Skin of body (tissue), 2 donors: Measurements from ENCODE around the gene KRTAP16-1. TPM values are rescaled to one million over a fixed set of nuclear protein-coding genes. Genes with fewer than 3 reads are reported as not detected.
A peak's percentile ranks its signal among the peaks of the same experiment; 100 is the strongest.
"Not testable (repeated sequence)": the region's sequence is repeated elsewhere in the genome, so short reads cannot be mapped to it uniquely, and the experiment has no call there.

Experiments
- DNase-seq: peaks from one replicate; lab custom pipeline; 2025; lab: John Stamatoyannopoulos, UW
- total RNA-seq: library from RNA; depleted of rRNA; stranded (reverse); fragments of >200 nt; gene quantifications from one replicate; pipeline ENCODE4 v1.2.3, GENCODE V29; 2014

Gene KRTAP16-1
- 4.5 TPM for total RNA-seq

GRCh38 chr17:41308918-41309359 lies at the start of gene KRTAP16-1:
KRTAP16-1 (minus strand) TSS chr17:41309309; CDS start chr17:41309253, 56 bp downstream.
- no peak for DNase-seq

- DNase-seq = no peak
Observed at GRCh38 chr17:41354536-41354935, 45.4 kb upstream of the KRTAP16-1 start.

- DNase-seq = no peak
Observed at GRCh38 chr17:41352597-41353366, 43.7 kb upstream of the KRTAP16-1 start.

- no peak for DNase-seq
Observed at GRCh38 chr17:41351177-41351576, 42.1 kb upstream of the KRTAP16-1 start.

- DNase-seq = not testable (repeated sequence)
Observed at GRCh38 chr17:41350381-41350878, 41.3 kb upstream of the KRTAP16-1 start, which contains the start of gene KRT33A. KRT33A (minus strand) TSS chr17:41350828; CDS start chr17:41350767, 61 bp downstream.

- DNase-seq = no peak
Observed at GRCh38 chr17:41347869-41348760, 39.0 kb upstream of the KRTAP16-1 start.

GRCh38 chr17:41346421-41346820 lies 37.3 kb upstream of the KRTAP16-1 start:
- not testable (repeated sequence) for DNase-seq

GRCh38 chr17:41345992-41346391 lies 36.9 kb upstream of the KRTAP16-1 start:
- DNase-seq = no peak

GRCh38 chr17:41343029-41343428 lies 33.9 kb upstream of the KRTAP16-1 start:
- DNase-seq = no peak

- no peak for DNase-seq
Observed at GRCh38 chr17:41340934-41341861, 32.1 kb upstream of the KRTAP16-1 start.

- DNase-seq = no peak
Observed at GRCh38 chr17:41340494-41340893, 31.4 kb upstream of the KRTAP16-1 start.

GRCh38 chr17:41339571-41340172 lies 30.6 kb upstream of the KRTAP16-1 start:
- no peak for DNase-seq

- peak; percentile 20 for DNase-seq
Observed at GRCh38 chr17:41338961-41339485, 29.9 kb upstream of the KRTAP16-1 start.

- DNase-seq = no peak
Observed at GRCh38 chr17:41335747-41336146, 26.6 kb upstream of the KRTAP16-1 start.

- DNase-seq = no peak
Observed at GRCh38 chr17:41334385-41335305, 25.5 kb upstream of the KRTAP16-1 start.

- no peak for DNase-seq
Observed at GRCh38 chr17:41333836-41334235, 24.7 kb upstream of the KRTAP16-1 start.

- DNase-seq = no peak
Observed at GRCh38 chr17:41333098-41333497, 24.0 kb upstream of the KRTAP16-1 start.

- DNase-seq = no peak
Observed at GRCh38 chr17:41332239-41332638, 23.1 kb upstream of the KRTAP16-1 start.

- no peak for DNase-seq
Observed at GRCh38 chr17:41331606-41332005, 22.5 kb upstream of the KRTAP16-1 start.
